Measurements from ENCODE around the gene KCNN3. TPM values are rescaled to one million over a fixed set of nuclear protein-coding genes. Genes with fewer than 3 reads are reported as not detected.

Gene KCNN3
- total and polyA plus RNA-seq, 10 donors, result 0.13 to 15.1 (median 7.4) TPM

DNA sequence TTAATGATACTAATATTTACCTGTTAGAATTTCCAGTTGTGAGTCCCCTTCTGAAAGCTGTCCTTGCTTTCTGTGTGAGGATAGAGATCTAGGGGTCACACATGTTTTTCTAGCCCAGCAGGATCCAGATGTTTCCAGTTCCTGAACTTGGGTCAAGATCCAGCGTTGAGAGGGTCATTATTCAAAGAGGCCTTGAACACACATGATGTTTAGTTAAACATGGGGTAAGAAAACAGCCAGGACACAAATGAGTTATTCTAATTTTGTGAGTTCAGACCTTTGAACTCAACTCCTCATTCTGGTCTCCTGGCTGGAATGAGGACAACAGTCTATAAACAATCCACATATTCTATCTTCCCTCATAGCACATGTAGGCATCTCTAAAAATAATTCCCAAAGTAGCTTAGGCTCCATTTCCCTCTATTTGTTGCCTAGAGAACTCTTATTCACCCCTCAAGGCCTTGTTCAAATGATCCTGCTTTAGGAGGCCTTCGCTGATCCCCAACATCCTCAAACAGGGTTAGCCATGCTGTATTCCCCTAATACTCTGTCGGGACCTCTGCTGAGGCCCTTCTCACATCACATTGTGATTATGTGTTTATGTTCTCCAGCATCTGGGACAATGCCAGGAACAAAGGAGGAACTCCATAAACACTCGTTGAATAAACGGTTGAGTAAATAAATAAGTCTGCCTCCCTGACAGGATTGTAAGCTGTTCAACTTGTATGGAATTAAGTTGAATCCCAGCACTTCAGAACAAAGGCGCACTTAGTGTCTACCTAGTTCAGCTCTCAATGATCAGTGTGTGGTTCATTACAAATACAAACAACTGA, 15.0 kb upstream of the KCNN3 start:
- no peak for DNase-seq
- WGBS, 5 donors, result 46 to 59% (median 48%) methylated on average over 6 of the region's 6 CpGs
- H3K27ac ChIP-seq, result peak overlapping the region; percentile 57 to 83 (median 79)

DNA sequence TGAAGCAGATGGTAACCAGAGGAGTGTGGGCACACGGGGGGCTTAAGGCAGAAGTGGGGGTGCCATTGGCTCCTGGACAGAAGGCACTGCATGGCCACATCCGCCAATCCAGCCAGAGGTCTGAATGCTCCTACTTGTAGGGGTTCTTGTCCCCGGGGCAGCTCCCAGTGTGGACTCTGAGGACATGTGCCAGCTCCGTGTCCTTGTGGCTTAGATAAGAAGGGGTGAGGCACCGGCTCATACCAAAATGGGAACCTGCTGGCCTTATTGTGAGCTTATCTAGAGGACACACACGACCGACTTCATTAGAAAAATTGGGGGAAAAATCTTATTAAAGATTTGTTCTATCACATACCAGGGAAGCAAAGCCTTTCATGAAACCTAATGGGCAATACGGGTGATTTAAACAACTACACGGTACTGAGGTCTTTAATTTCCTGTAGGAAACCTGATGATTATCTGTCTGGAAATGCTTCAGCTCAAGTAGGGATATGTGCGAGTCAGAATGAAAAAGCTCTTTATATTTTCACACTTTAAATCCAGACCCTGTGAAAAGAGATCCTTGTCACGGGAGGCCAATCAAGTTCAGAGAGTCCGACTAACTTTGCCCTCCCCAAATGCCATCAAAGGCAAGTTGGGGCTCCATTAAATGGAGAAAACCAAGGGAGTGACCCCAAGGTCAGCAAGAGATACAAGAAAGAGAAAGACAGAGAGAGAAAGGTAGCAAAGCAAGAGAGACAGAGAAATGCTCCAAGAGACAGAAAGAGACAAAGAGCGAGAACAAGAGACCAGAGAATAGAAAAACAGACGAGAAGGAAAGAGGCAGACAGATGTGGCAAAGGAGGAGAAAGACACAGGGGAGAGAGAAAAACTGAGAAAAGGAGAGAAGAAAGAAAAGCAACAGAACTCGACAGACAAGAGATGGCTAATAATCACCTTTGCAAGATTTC, 14.1 kb upstream of the KCNN3 start:
- Histone ChIP-seq H3K9me3 (no peaks in the 10 kb centered on the region), H3K4me1 (peaks cover 0 to 29% (median 10%) of the 10 kb centered on the region in 6 donors), H3K27ac (peak overlapping the region; percentile 19 to 83 (median 79)), H3K27me3 (replicated peaks in 1 of 7) (no peaks in the 10 kb centered on the region), H3K4me3 (no peak overlapping the region), H3K36me3 (no peaks in the 10 kb centered on the region)
- DNase-seq, result no peak
- TF ChIP-seq POLR2AphosphoS5 (IDR thresholded peaks at IDR 0.05), result peak in 2 of 3 donors; percentile 29 to 40
- TF ChIP-seq POLR2A (IDR thresholded peaks at IDR 0.05), result no peak
- TF ChIP-seq, protein P1, sequence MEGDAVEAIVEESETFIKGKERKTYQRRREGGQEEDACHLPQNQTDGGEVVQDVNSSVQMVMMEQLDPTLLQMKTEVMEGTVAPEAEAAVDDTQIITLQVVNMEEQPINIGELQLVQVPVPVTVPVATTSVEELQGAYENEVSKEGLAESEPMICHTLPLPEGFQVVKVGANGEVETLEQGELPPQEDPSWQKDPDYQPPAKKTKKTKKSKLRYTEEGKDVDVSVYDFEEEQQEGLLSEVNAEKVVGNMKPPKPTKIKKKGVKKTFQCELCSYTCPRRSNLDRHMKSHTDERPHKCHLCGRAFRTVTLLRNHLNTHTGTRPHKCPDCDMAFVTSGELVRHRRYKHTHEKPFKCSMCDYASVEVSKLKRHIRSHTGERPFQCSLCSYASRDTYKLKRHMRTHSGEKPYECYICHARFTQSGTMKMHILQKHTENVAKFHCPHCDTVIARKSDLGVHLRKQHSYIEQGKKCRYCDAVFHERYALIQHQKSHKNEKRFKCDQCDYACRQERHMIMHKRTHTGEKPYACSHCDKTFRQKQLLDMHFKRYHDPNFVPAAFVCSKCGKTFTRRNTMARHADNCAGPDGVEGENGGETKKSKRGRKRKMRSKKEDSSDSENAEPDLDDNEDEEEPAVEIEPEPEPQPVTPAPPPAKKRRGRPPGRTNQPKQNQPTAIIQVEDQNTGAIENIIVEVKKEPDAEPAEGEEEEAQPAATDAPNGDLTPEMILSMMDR (IDR thresholded peaks at IDR 0.05 in 8 of 11, conservative IDR thresholded peaks at IDR 0.05 in 3 of 11), result no peak
- WGBS, 5 donors, result 38 to 53% (median 43%) methylated on average over 15 of the region's 15 CpGs
- intact Hi-C loops (cut with DNase I; ENCODE audit: low total_unique reads), result loop anchor here (5.0 kb wide), 1 partner anchor 322 kb away; no protein-coding TSS in a partner anchor

More for the DNA sequence above, 15.0 kb upstream of the KCNN3 start:
- TF ChIP-seq, protein P1 (IDR thresholded peaks at IDR 0.05 in 8 of 11, conservative IDR thresholded peaks at IDR 0.05 in 3 of 11), result no peak
- TF ChIP-seq POLR2AphosphoS5 (IDR thresholded peaks at IDR 0.05) (peak in 1 of 3 donors; percentile 84), POLR2A (IDR thresholded peaks at IDR 0.05) (no peak)
- intact Hi-C loops (cut with DNase I; ENCODE audit: low total_unique reads), result loop anchor here (5.0 kb wide), 1 partner anchor 323 kb away; no protein-coding TSS in a partner anchor
- H3K36me3 ChIP-seq, result no peaks in the 10 kb centered on the region
- H3K4me3 ChIP-seq, result no peak overlapping the region
- H3K27me3 ChIP-seq (replicated peaks in 1 of 7), result no peaks in the 10 kb centered on the region
- peaks cover 0 to 29% (median 10%) of the 10 kb centered on the region in 6 donors for H3K4me1 ChIP-seq
- H3K9me3 ChIP-seq, result no peaks in the 10 kb centered on the region

DNA sequence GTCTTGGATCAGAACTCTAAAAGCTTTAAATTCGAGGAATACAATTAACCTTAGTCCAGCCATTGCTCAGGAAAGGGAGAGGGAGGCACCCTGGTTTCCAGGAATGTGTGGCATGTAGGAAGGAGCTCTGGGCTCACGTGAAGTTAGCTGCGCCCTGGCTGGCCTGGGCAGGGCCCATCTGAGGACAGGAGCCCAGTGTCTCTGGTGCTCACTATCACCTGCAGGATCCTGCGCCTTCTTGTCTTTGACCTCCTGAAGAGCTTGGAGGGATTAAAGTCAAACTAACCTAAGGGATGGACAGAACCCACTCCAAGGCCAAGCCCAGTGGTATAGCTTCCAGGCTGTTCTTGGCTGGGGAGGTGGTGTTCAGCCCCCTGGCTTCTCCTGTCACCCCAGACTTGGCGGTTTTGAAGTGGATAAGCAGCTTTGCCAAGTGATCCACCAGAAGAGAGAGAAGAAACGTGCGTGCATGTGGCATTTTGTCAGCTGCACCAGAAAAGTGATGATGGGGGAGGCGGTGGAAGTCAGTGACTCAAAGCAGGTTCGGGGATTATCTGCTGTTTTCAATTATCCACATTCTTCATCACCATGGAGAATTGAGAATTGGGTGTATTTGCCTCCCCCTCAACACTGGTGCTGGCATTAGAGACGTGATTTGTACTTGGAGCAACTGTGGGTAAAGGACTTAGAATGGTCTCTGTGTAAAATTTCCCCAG, 11.9 kb upstream of the KCNN3 start:
- no peak for DNase-seq
- no peaks in the 10 kb centered on the region for H3K27me3 ChIP-seq (replicated peaks in 1 of 7)
- intact Hi-C loops (cut with DNase I; ENCODE audit: low total_unique reads), result loop anchor here (5.0 kb wide), 1 partner anchor 320 kb away; no protein-coding TSS in a partner anchor
- H3K9me3 ChIP-seq, result no peaks in the 10 kb centered on the region
- no peaks in the 10 kb centered on the region for H3K36me3 ChIP-seq
- peaks cover 0 to 27% (median 17%) of the 10 kb centered on the region in 6 donors for H3K4me1 ChIP-seq
- H3K4me3 ChIP-seq, result no peak overlapping the region
- TF ChIP-seq POLR2A (IDR thresholded peaks at IDR 0.05) (no peak), POLR2AphosphoS5 (IDR thresholded peaks at IDR 0.05) (no peak)
- TF ChIP-seq, protein P1 (IDR thresholded peaks at IDR 0.05 in 8 of 11, conservative IDR thresholded peaks at IDR 0.05 in 3 of 11), result no peak
- peak overlapping the region in 3 of 8 donors; percentile 45 to 61 (median 59) for H3K27ac ChIP-seq
- WGBS, 5 donors, result 77 to 88% (median 84%) methylated on average over 7 to 10 of the region's 10 CpGs
